Gastrocnemius medialis (tissue), 4 donors: ENCODE measurements around the gene VPS36. TPM values are rescaled to one million over a fixed set of nuclear protein-coding genes. Genes with fewer than 3 reads are reported as not detected.

Source experiments
- ATAC-seq, 2 donors: fragments of 150-250 bp; one replicate each; pipeline ENCODE4 v1.9.1; 2016
- DNase-seq, 2 donors: peaks; one replicate each; pipeline ENCODE4 v3.0.0-alpha.2; 2019
- H3K27ac ChIP-seq, 4 donors: fragments of 200-600 bp; sonication (generic); 1 replicate in 1 of 4; 2 replicates in 3 of 4; pipeline ENCODE4 v1.5.1; 2016 to 2018; ENCODE audit warnings: mild to moderate bottlenecking in 2 of 4, moderate library complexity in 1 of 4
- H3K27me3 ChIP-seq, 3 donors: fragments of 200-600 bp; sonication (generic) in 2 of 3; 1 replicate in 1 of 3; 2 replicates in 2 of 3; pipeline versions ENCODE4 v1.5.1 to v1.6.0; 2016 to 2019; ENCODE audit warnings: mild to moderate bottlenecking in 1 of 3, moderate library complexity in 1 of 3
- H3K36me3 ChIP-seq, 2 donors: fragments of 200-600 bp; sonication (generic) in 1 of 2; one replicate each; pipeline ENCODE4 v1.5.1; 2017 to 2018
- H3K4me1 ChIP-seq, 2 donors: fragments of 200-600 bp; sonication (generic) in 1 of 2; one replicate each; pipeline ENCODE4 v1.5.1; 2016 to 2017; ENCODE audit warnings: mild to moderate bottlenecking in 2 of 2
- H3K4me3 ChIP-seq, 4 donors: fragments of 200-600 bp; sonication (generic) in 3 of 4; 1 replicate in 1 of 4; 2 replicates in 3 of 4; pipeline ENCODE4 v1.5.1; 2016 to 2019; ENCODE audit warnings: mild to moderate bottlenecking in 2 of 4
- H3K9me3 ChIP-seq, 3 donors: fragments of 200-600 bp; sonication (generic) in 2 of 3; 1 replicate in 1 of 3; 2 replicates in 2 of 3; pipeline ENCODE4 v1.5.1; 2016 to 2019
- CTCF ChIP-seq, 5 experiments: fragments of 450-650 bp in 3 of 5; fragments of 200-600 bp in 2 of 5; sonication (generic) in 2 of 5; IDR thresholded peaks in 4 of 5; conservative IDR thresholded peaks in 1 of 5; 1 replicate in 4 of 5; 2 replicates in 1 of 5; pipeline ENCODE4 v1.5.1; 2016 to 2019; ENCODE audit warnings: antibody characterized with exemption in 5 of 5, mild to moderate bottlenecking in 3 of 5, moderate library complexity in 3 of 5
- POLR2A ChIP-seq, 2 donors: fragments of 450-650 bp; IDR thresholded peaks; one replicate each; pipeline ENCODE4 v1.6.1; 2017; ENCODE audit warnings: antibody characterized with exemption in 2 of 2, mild to moderate bottlenecking in 2 of 2, moderate library complexity in 2 of 2
- in situ Hi-C, 4 donors: fragments of 200-750 bp; cut with MboI; loops; one replicate each; pipeline versions ENCODE4 v1.15.0 to v1.8.0; 2017; ENCODE audit warnings: low sequenced_read_pairs in 4 of 4
- intact Hi-C: fragments of 100-400 bp; cut with DNase I; formaldehyde crosslinking; loops from one replicate; pipeline ENCODE4 v1.15.1; 2023; ENCODE audit warnings: low total_unique reads
- total RNA-seq, 4 donors: library from RNA; depleted of rRNA; stranded (reverse); fragments of >200 nt; gene quantifications; one replicate each; pipeline versions ENCODE4 v1.1.0 to v1.2.3, GENCODE V29; 2016

The VPS36 gene
- total RNA-seq, 4 donors from 2014 or later = 27.1 to 55.7 (median 45.2) TPM

- DNase-seq (no peak), ATAC-seq (no peak)
- in situ Hi-C loops (loop anchor here in 2 of 4 donors (10.0 to 25.0 kb wide), 3 partner anchors 212 to 636 kb away; partner anchors contain the start of genes ALG11 (in 2 of the 2), ATP7B (in 2 of the 2), UTP14C (in 2 of the 2) and SUGT1 (in 1 of the 2)), intact Hi-C loops (loop anchor here (1.0 to 10.0 kb wide), 6 partner anchors 202 to 996 kb away; partner anchors contain the start of genes ALG11, ATP7B, DHRS12 and INTS6)
- peak overlapping the region; percentile 85 to 97 (median 91) for H3K27ac ChIP-seq
- no peaks in the 10 kb centered on the region for H3K27me3 ChIP-seq
- H3K4me3 ChIP-seq = peak overlapping the region in 3 of 4 donors; percentile 26 to 88 (median 69)
- H3K36me3 ChIP-seq = no peaks in the 10 kb centered on the region
- peaks cover 25 to 28% of the 10 kb centered on the region in 2 donors for H3K4me1 ChIP-seq
- peak in 1 of 5 experiments; percentile 15 for TF ChIP-seq CTCF (IDR thresholded peaks at IDR 0.05 in 4 of 5, conservative IDR thresholded peaks at IDR 0.05 in 1 of 5)
- TF ChIP-seq POLR2A (IDR thresholded peaks at IDR 0.05) = no peak
- no peaks in the 10 kb centered on the region for H3K9me3 ChIP-seq
These were observed 321 bp upstream of the VPS36 start for GRCh38 chr13:52450793-52451116.

- TF ChIP-seq CTCF (IDR thresholded peaks at IDR 0.05 in 4 of 5, conservative IDR thresholded peaks at IDR 0.05 in 1 of 5) (no peak), POLR2A (IDR thresholded peaks at IDR 0.05) (no peak)
- intact Hi-C loops = loop anchor here (1.0 to 10.0 kb wide), 6 partner anchors 203 to 995 kb away; partner anchors contain the start of genes ALG11, ATP7B, DHRS12 and INTS6
These were observed 963 bp downstream of the VPS36 start for GRCh38 chr13:52449331-52450011.

GRCh38 chr13:52447815-52448552, 2.5 kb downstream of the VPS36 start:
- in situ Hi-C loops = loop anchor here (10.0 to 25.0 kb wide), 6 partner anchors 103 to 636 kb away; partner anchors contain the start of genes SUGT1 (in 2 of the 4), ALG11 (in 1 of the 4), ATP7B (in 1 of the 4) and DHRS12 (in 1 of the 4)
- Histone ChIP-seq H3K27ac (peak overlapping the region in 2 of 4 donors; percentile 85 to 94), H3K27me3 (no peaks in the 10 kb centered on the region), H3K4me3 (no peak overlapping the region), H3K9me3 (no peaks in the 10 kb centered on the region), H3K4me1 (peaks cover 23 to 25% of the 10 kb centered on the region in 2 donors), H3K36me3 (peaks cover 0 to 5% of the 10 kb centered on the region in 2 donors)
- ATAC-seq = no peak
- no peak for TF ChIP-seq CTCF (IDR thresholded peaks at IDR 0.05 in 4 of 5, conservative IDR thresholded peaks at IDR 0.05 in 1 of 5)
- no peak for DNase-seq
- intact Hi-C loops = no loop called here

More at GRCh38 chr13:52449331-52450011, 963 bp downstream of the VPS36 start:
- peak in 1 of 2 donors; percentile 1 for ATAC-seq
- DNase-seq = no peak
- Histone ChIP-seq H3K36me3 (peaks cover 0 to 5% of the 10 kb centered on the region in 2 donors), H3K4me1 (peaks cover 25 to 27% of the 10 kb centered on the region in 2 donors), H3K27ac (peak overlapping the region; percentile 85 to 97 (median 91)), H3K27me3 (no peaks in the 10 kb centered on the region), H3K4me3 (peak overlapping the region; percentile 69 to 88 (median 77)), H3K9me3 (no peaks in the 10 kb centered on the region)
- in situ Hi-C loops = loop anchor here (10.0 to 25.0 kb wide), 8 partner anchors 105 to 637 kb away; partner anchors contain the start of genes ALG11 (in 3 of the 4), ATP7B (in 3 of the 4), SUGT1 (in 3 of the 4) and UTP14C (in 3 of the 4)

GRCh38 chr13:52447354-52447753, 3.1 kb downstream of the VPS36 start:
- Histone ChIP-seq H3K27me3 (no peaks in the 10 kb centered on the region), H3K4me1 (peaks cover 23 to 25% of the 10 kb centered on the region in 2 donors), H3K4me3 (no peak overlapping the region), H3K27ac (peak overlapping the region in 1 of 4 donors; percentile 25), H3K36me3 (peaks cover 0 to 8% of the 10 kb centered on the region in 2 donors), H3K9me3 (no peaks in the 10 kb centered on the region)
- intact Hi-C loops = no loop called here
- DNase-seq = no peak
- in situ Hi-C loops = loop anchor here (10.0 to 25.0 kb wide), 6 partner anchors 103 to 635 kb away; partner anchors contain the start of genes SUGT1 (in 2 of the 4), ALG11 (in 1 of the 4), ATP7B (in 1 of the 4) and DHRS12 (in 1 of the 4)
- no peak for TF ChIP-seq POLR2A (IDR thresholded peaks at IDR 0.05)
- no peak for TF ChIP-seq CTCF (IDR thresholded peaks at IDR 0.05 in 4 of 5, conservative IDR thresholded peaks at IDR 0.05 in 1 of 5)
- no peak for ATAC-seq
